ENCODE measurements around the gene CHCHD4.
"Not testable (repeated sequence)": the region's sequence is repeated elsewhere in the genome, so short reads cannot be mapped to it uniquely, and the experiment has no call there.

The CHCHD4 gene

DNA sequence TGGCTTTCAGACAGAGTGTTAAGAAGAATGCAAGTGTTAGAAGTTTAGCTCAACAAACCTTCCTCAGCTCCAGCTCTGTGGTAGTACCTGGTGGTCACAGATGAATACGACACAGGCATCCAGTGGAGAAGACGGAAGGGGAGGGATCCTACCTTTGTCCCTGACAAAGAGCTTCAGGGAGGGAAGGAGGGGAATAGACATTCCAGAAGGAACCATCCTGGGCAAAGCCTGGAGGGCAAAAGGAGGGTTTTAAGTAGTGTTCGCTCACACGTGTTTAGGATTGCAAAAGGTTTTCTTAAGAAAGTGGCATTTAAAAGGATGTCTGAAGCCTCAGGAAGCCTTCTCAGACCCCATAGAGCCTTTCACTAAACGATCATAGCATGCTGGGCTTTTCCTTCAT is 2.8 kb downstream of the CHCHD4 start:
- TF ChIP-seq, protein P1, sequence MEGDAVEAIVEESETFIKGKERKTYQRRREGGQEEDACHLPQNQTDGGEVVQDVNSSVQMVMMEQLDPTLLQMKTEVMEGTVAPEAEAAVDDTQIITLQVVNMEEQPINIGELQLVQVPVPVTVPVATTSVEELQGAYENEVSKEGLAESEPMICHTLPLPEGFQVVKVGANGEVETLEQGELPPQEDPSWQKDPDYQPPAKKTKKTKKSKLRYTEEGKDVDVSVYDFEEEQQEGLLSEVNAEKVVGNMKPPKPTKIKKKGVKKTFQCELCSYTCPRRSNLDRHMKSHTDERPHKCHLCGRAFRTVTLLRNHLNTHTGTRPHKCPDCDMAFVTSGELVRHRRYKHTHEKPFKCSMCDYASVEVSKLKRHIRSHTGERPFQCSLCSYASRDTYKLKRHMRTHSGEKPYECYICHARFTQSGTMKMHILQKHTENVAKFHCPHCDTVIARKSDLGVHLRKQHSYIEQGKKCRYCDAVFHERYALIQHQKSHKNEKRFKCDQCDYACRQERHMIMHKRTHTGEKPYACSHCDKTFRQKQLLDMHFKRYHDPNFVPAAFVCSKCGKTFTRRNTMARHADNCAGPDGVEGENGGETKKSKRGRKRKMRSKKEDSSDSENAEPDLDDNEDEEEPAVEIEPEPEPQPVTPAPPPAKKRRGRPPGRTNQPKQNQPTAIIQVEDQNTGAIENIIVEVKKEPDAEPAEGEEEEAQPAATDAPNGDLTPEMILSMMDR (IDR thresholded peaks at IDR 0.05; ENCODE audit: insufficient read depth, low read length, poor library complexity, severe bottlenecking): no peak
- TF ChIP-seq EZH2phosphoT487 (conservative IDR thresholded peaks at IDR 0.05; ENCODE audit: low read length): no peak
- Histone ChIP-seq H3K36me3 (ENCODE audit: low read length) (no peaks in the 10 kb centered on the region), H3K27me3 (ENCODE audit: low read length) (no peaks in the 10 kb centered on the region), H3K9me3 (ENCODE audit: insufficient read depth, low read length) (no peaks in the 10 kb centered on the region), H3K27ac (ENCODE audit: low read depth, low read length) (no peak overlapping the region), H3K4me3 (ENCODE audit: insufficient read depth, low read length, poor library complexity, severe bottlenecking) (no peak overlapping the region), H2AFZ (ENCODE audit: low read depth, low read length, severe bottlenecking) (no peak overlapping the region), H3K79me2 (ENCODE audit: insufficient read depth, low read length) (peaks cover 74% of the 10 kb centered on the region), H4K20me1 (ENCODE audit: low read depth, low read length) (no peaks in the 10 kb centered on the region), H3K9ac (ENCODE audit: low read length) (no peak overlapping the region), H3F3A (ENCODE audit: insufficient read depth) (no peaks in the 10 kb centered on the region), H3K9me2 (replicated peaks; ENCODE audit: insufficient read depth, low read length) (no peaks in the 10 kb centered on the region), H3K4me2 (ENCODE audit: low read depth, low read length, poor library complexity, severe bottlenecking) (no peak overlapping the region)

DNA sequence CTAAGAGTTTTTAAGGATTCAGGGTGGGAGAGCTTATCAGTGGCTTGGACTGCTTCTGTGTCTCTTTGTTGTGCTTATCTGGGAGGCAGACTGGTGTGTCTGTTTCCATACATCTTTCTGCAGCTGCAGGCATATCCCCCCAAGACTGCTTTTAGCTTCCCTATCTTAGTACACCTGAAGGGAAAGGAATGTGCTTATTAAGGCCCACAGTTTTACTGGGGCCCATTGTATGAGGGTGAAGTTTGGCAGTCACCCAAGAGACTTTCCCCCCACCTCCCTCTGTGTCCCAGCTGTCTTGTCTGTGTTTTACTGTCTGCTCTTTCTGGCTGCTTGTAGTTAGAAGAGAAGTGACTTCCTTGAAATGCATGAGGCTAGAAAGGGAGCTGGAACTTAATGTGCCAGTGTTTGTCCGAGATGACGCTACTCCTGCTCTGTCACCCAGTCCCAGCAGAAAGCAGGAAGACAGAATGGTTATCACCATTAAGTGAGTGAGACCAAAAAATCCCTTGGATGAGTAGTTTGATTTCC is 3.7 kb downstream of the CHCHD4 start:
- not testable (repeated sequence) for H3K27me3 ChIP-seq (ENCODE audit: low read length); H3K9ac ChIP-seq (ENCODE audit: low read length); H3K4me2 ChIP-seq (ENCODE audit: low read depth, low read length, poor library complexity, severe bottlenecking); H3K36me3 ChIP-seq (ENCODE audit: low read length); H3F3A ChIP-seq (ENCODE audit: insufficient read depth); H3K4me3 ChIP-seq (ENCODE audit: insufficient read depth, low read length, poor library complexity, severe bottlenecking); H2AFZ ChIP-seq (ENCODE audit: low read depth, low read length, severe bottlenecking); H3K9me2 ChIP-seq (replicated peaks; ENCODE audit: insufficient read depth, low read length); H3K9me3 ChIP-seq (ENCODE audit: insufficient read depth, low read length); H3K27ac ChIP-seq (ENCODE audit: low read depth, low read length); H4K20me1 ChIP-seq (ENCODE audit: low read depth, low read length)
- peaks cover 65% of the 10 kb centered on the region for H3K79me2 ChIP-seq (ENCODE audit: insufficient read depth, low read length)

DNA sequence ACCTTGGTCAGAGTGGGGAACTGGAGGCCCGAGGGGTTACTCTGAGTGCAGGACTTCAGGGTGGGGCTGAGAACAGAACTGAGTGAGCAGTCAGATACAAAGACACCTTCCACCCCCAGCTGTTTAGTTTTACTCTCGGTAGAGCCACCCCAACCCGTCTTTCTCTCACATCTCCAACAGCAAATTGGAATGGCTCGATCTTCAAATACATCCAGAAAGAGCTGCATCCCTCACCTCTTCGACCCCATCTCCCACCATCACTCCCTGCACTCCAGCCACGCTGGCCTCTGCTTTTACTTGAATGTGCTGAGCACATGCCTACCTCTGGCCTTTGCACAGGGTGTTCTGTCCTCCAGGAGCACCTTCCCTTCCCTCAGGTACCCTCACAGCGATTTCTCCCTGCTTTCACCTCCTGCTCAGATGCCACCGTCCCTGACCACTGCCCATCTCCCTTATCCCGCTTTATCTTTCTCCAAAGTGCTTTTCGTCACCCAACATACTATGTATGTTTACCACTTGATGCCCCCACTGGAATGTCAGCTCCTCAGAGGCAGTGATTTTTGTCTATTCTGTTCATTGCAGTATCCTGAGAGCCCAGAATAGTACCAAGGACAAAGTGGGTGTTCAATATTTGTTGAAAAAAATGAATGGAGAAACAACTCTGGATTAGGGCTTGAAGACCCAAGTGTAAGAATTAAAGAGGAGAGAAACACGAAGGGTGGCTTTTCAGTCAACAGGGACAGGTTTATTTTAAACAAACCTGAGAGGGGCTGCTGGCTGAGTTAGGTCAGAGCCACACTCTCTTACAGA is 4.4 kb downstream of the CHCHD4 start:
- H4K20me1 ChIP-seq (ENCODE audit: low read depth, low read length): no peaks in the 10 kb centered on the region
- no peaks in the 10 kb centered on the region for H3K27me3 ChIP-seq (ENCODE audit: low read length)
- H3K9ac ChIP-seq (ENCODE audit: low read length): no peak overlapping the region
- no peak overlapping the region for H3K4me2 ChIP-seq (ENCODE audit: low read depth, low read length, poor library complexity, severe bottlenecking)
- no peaks in the 10 kb centered on the region for H3F3A ChIP-seq (ENCODE audit: insufficient read depth)
- no peak overlapping the region for H2AFZ ChIP-seq (ENCODE audit: low read depth, low read length, severe bottlenecking)
- peaks cover 59% of the 10 kb centered on the region for H3K79me2 ChIP-seq (ENCODE audit: insufficient read depth, low read length)
- TF ChIP-seq, protein P1 (IDR thresholded peaks at IDR 0.05; ENCODE audit: insufficient read depth, low read length, poor library complexity, severe bottlenecking): no peak
- no peak for TF ChIP-seq EZH2phosphoT487 (conservative IDR thresholded peaks at IDR 0.05; ENCODE audit: low read length)
- H3K36me3 ChIP-seq (ENCODE audit: low read length): no peaks in the 10 kb centered on the region
- no peaks in the 10 kb centered on the region for H3K9me3 ChIP-seq (ENCODE audit: insufficient read depth, low read length)
- no peak overlapping the region for H3K4me3 ChIP-seq (ENCODE audit: insufficient read depth, low read length, poor library complexity, severe bottlenecking)
- H3K9me2 ChIP-seq (replicated peaks; ENCODE audit: insufficient read depth, low read length): no peaks in the 10 kb centered on the region
- H3K27ac ChIP-seq (ENCODE audit: low read depth, low read length): no peak overlapping the region

DNA sequence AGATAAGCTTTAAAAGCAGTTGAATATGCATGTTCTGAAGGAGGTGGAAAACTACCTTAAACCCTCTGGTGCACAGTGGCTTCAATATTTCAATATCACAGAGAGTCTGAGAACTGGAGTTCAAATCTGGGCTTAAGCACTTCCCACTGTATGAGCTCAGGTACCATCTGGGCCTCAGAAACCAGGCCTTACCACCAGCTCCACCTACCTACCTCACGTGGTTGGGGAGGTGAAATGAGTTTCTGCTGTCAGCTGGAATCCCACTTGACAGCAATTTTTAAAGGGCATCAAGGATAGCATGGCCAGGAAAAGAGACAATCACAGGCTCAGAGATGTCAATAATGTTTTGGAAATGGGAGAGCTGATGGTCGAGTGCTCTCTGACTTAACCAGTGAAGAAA is 5.0 kb downstream of the CHCHD4 start:
- no peak overlapping the region for H3K9ac ChIP-seq (ENCODE audit: low read length)
- TF ChIP-seq EZH2phosphoT487 (conservative IDR thresholded peaks at IDR 0.05; ENCODE audit: low read length): no peak
- TF ChIP-seq, protein P1 (IDR thresholded peaks at IDR 0.05; ENCODE audit: insufficient read depth, low read length, poor library complexity, severe bottlenecking): no peak
- H3K36me3 ChIP-seq (ENCODE audit: low read length): no peaks in the 10 kb centered on the region
- no peaks in the 10 kb centered on the region for H3K9me2 ChIP-seq (replicated peaks; ENCODE audit: insufficient read depth, low read length)
- H3K27ac ChIP-seq (ENCODE audit: low read depth, low read length): no peak overlapping the region
- H3K4me2 ChIP-seq (ENCODE audit: low read depth, low read length, poor library complexity, severe bottlenecking): no peak overlapping the region
- H4K20me1 ChIP-seq (ENCODE audit: low read depth, low read length): no peaks in the 10 kb centered on the region
- H2AFZ ChIP-seq (ENCODE audit: low read depth, low read length, severe bottlenecking): no peak overlapping the region
- H3K79me2 ChIP-seq (ENCODE audit: insufficient read depth, low read length): peaks cover 57% of the 10 kb centered on the region
- no peak overlapping the region for H3K4me3 ChIP-seq (ENCODE audit: insufficient read depth, low read length, poor library complexity, severe bottlenecking)
- H3K27me3 ChIP-seq (ENCODE audit: low read length): no peaks in the 10 kb centered on the region
- H3F3A ChIP-seq (ENCODE audit: insufficient read depth): no peaks in the 10 kb centered on the region
- no peaks in the 10 kb centered on the region for H3K9me3 ChIP-seq (ENCODE audit: insufficient read depth, low read length)
